GM23338 (cell line): Measurements from ENCODE around the gene C9orf40.

Source experiments
- CTCF ChIP-seq, 2 experiments: fragments of 200-600 bp in 1 of 2; sonication (generic) in 1 of 2; conservative IDR thresholded peaks; 2 replicates each; pipeline versions ENCODE4 v1.5.1 to v1.6.1; 2016 to 2017; ENCODE audit warnings: antibody characterized with exemption in 2 of 2, low read depth in 2 of 2, mild to moderate bottlenecking in 2 of 2, moderate library complexity in 1 of 2
- EZH2 ChIP-seq: fragments of 200-600 bp; sonication (generic); IDR thresholded peaks from one replicate; pipeline ENCODE4 v1.8.0; 2017; ENCODE audit warnings: antibody characterized with exemption, mild to moderate bottlenecking, low read depth; ENCODE audit not compliant: unreplicated experiment
- POLR2AphosphoS5 ChIP-seq: IDR thresholded peaks from 2 replicates; pipeline ENCODE4 v1.6.1; 2016; ENCODE audit warnings: antibody characterized with exemption, low read depth

GRCh38 chr9:74920944-74921626, 31.6 kb downstream of the C9orf40 start:
- TF ChIP-seq CTCF (conservative IDR thresholded peaks at IDR 0.05; ENCODE audit: low read depth in 2 of 2): no peak
- TF ChIP-seq POLR2AphosphoS5: no peak
- no peak for TF ChIP-seq EZH2
